ENCODE data around the gene XPNPEP3.

DNA sequence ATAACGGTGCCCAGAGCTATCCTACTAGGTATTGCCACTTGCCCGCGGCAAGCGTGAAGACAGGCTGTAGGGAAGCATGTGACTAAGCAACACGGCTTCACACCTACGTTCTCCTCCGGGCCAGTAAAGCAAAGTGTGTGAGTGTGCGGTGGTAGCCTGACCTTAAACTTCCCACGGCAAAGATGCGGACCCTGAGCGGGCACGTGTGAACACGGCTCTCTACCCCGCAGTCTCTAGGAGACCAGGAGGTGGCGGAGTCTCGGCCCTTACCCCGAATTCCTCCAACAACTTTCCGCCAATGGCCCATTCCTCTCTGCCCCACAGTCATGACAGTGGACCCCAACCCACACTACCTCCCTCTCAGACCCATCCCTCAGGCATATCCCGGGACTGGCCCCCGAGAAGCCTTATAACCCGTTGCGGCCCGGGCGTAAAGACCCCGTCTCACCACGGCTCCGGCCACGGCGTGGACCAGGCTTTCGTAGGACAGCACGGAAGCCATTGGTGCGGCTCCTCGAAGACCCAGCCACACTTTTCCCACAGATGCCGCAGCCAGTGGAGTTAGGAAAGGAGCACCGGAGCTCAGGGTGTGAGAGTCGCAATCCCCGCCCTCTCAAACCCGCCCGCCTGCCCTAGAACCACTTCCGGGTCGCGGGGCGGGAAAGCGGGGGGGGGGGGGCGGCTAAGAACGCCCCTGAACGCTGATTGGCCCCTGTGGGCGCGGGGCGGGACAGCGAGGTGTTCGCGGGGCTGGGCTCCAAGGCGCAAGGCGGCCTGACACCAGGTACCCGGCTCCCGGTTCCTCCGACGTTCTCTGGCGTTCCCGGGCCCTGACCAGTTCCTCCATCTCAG lies 38.0 kb upstream of the XPNPEP3 start, which contains the start of gene SLC25A17:
- no peak for TF ChIP-seq GLIS3 (CRISPR knock-in tag; IDR thresholded peaks at IDR 0.05)
- no peak for TF ChIP-seq ZNF70 (CRISPR knock-in tag; IDR thresholded peaks at IDR 0.05)
